Epidermal melanocyte (primary cell): ENCODE results near the gene ADSS2.
"Not testable (repeated sequence)": the region's sequence is repeated elsewhere in the genome, so short reads cannot be mapped to it uniquely, and the experiment has no call there.

ENCODE experiments used
- DNase-seq: peaks from one replicate; pipeline ENCODE4 v3.0.0; 2011; ENCODE audit warnings: low spot score; ENCODE audit not compliant: insufficient read length

Gene ADSS2

DNA sequence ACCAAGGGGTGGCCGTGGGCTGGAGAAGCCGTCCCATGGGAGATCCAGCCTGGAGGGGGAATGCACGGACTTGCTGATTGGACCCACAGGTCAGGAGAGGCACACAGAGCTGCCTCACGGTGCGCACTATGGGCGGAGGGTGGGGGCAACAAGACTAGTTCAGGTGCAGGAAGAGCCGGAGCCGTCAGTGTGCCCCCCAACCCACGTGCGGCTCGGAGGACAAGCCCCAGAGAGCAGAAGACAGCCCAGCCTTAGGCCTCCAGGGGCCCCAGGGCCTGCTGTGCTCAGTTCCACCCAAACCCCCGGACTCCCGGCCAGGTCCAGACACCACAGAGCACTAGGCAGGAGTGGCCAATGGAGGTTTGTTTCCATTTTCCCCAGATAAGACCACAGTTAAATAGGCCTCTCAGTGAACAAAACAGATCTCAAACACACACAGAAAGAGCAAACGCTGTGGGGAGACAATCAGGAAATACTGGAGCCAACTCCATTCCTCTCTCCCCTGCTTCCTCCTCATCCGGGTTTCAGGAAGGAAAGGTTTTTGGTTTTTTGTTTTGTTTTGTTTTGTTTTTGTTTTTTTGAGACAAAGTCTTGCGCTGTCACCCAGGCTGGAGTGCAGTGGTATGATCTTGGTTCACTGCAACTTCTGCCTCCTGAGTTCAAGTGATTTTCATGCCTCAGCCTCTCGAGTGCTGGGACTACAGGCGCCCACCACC lies 84.2 kb downstream of the ADSS2 start:
- no peak for DNase-seq

DNA sequence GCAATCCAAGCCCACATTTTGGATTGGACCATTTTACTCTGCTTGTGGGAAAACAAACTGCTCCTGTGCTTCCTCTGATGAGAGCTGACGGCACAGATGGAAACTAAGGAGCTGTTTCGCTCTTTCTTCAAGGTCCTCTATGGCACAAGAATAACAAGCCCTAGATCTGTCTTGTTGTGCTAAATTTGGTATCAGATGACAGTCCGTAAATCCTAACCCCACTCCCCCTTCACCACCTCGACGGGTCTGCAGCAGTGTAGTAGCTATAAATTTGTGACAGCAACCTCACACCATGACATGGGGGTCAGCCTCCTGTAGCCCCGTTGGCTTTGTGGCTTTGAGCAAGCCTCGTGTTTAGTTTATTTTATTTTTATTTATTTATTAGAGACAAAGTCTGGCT lies 85.9 kb downstream of the ADSS2 start:
- no peak for DNase-seq

GRCh38 chr1:244365262-244365661 lies 86.4 kb downstream of the ADSS2 start:
- DNase-seq, result not testable (repeated sequence)

- no peak for DNase-seq
Measured at GRCh38 chr1:244362476-244362875, 89.2 kb downstream of the ADSS2 start.

DNA sequence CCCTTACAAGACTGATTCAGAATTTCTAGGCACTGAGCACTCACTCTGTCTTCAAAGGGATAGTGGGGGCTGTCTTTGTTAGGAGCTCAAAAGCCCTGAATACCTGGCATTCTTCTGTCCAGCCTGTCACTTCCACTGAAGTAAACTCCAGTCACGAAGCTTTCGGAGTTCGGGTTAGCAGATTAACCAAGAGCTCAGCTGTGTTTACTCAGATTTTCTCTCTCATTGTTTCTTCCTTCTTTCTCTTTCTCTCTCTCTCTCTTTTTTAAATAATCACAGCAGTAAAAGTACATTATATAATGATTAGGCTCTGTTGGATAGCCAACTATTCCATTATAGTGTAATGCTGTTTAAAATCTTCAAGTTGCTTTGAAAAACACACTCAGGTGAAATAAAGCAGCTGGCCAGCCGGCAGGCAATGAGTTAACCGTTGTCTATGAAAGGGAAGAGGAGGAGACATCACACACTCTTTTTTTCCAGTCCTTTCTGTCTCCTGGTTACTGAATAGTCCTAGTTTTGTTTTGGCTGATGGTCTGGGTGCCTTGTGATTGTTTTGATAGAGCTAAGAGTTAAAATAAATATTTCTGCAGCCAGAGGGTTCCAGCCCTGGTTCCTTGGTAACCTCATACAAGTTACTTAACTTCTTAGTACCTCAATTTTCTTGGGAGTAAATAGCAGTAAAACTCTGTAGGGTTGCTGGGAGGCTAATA lies 89.8 kb downstream of the ADSS2 start:
- DNase-seq, result no peak
